CD14-positive monocyte (primary cell): ENCODE results near the gene KRTAP9-2. TPM values are rescaled to one million over a fixed set of nuclear protein-coding genes. Genes with fewer than 3 reads are reported as not detected.
"Not testable (repeated sequence)": the region's sequence is repeated elsewhere in the genome, so short reads cannot be mapped to it uniquely, and the experiment has no call there.

Experiments used
- DNase-seq, 3 donors: peaks; one replicate each; pipeline ENCODE4 v3.0.0-alpha.2; 2011 to 2022
- H2AFZ ChIP-seq: 2 replicates; pipeline ENCODE4 v1.6.0; 2012; ENCODE audit warnings: mild to moderate bottlenecking, low read depth, low read length, inconsistent platforms; ENCODE audit not compliant: insufficient read depth, poor library complexity, severe bottlenecking
- H3K27ac ChIP-seq, 2 donors: 1 replicate in 1 of 2; 2 replicates in 1 of 2; pipeline ENCODE4 v1.5.1; 2012 to 2013; ENCODE audit warnings: low read length in 2 of 2, control low read depth in 1 of 2, inconsistent platforms in 1 of 2, low read depth in 1 of 2, mild to moderate bottlenecking in 1 of 2
- H3K27me3 ChIP-seq, 2 donors: one replicate each; pipeline versions ENCODE4 v1.6.0 to v1.6.1; 2011 to 2013; ENCODE audit warnings: low read length in 2 of 2; ENCODE audit not compliant: control insufficient read depth in 2 of 2, insufficient read depth in 2 of 2
- H3K36me3 ChIP-seq, 2 donors: replicated peaks in 1 of 2; 1 replicate in 1 of 2; 2 replicates in 1 of 2; pipeline versions ENCODE4 v1.5.1 to v1.6.1; 2012 to 2013; ENCODE audit warnings: low read length in 2 of 2, control low read depth in 1 of 2, inconsistent platforms in 1 of 2, mild to moderate bottlenecking in 1 of 2; ENCODE audit not compliant: insufficient read depth in 2 of 2, control insufficient read depth in 1 of 2
- H3K4me1 ChIP-seq, 2 donors: 1 replicate in 1 of 2; 2 replicates in 1 of 2; pipeline versions ENCODE4 v1.5.1 to v1.6.1; 2012 to 2013; ENCODE audit warnings: low read length in 2 of 2, control low read depth in 1 of 2, inconsistent platforms in 1 of 2, mild to moderate bottlenecking in 1 of 2, moderate library complexity in 1 of 2; ENCODE audit not compliant: insufficient read depth in 2 of 2, control insufficient read depth in 1 of 2
- H3K4me2 ChIP-seq: replicated peaks from 2 replicates; pipeline ENCODE3; 2012; ENCODE audit warnings: low read length, moderate library complexity, mild to moderate bottlenecking; ENCODE audit not compliant: poor library complexity, severe bottlenecking; ENCODE audit errors: extremely low read depth
- H3K4me3 ChIP-seq, 3 experiments: fragments of 200-600 bp in 1 of 3; sonication (generic) in 1 of 3; replicated peaks in 1 of 3; 1 replicate in 2 of 3; 2 replicates in 1 of 3; pipeline ENCODE4 v1.5.1; 2011 to 2013; ENCODE audit warnings: low read length in 3 of 3, mild to moderate bottlenecking in 3 of 3, control low read depth in 2 of 3, low read depth in 2 of 3, inconsistent platforms in 1 of 3, moderate library complexity in 1 of 3
- H3K79me2 ChIP-seq: 2 replicates; pipeline ENCODE4 v1.6.0; 2012; ENCODE audit warnings: mild to moderate bottlenecking, control low read depth, inconsistent platforms, low read length, moderate library complexity; ENCODE audit not compliant: insufficient read depth
- H3K9ac ChIP-seq: 2 replicates; pipeline ENCODE4 v1.6.0; 2017; ENCODE audit warnings: low read length, mild to moderate bottlenecking; ENCODE audit not compliant: insufficient read depth, poor library complexity, severe bottlenecking
- H3K9me3 ChIP-seq, 2 donors: replicated peaks in 1 of 2; 1 replicate in 1 of 2; 2 replicates in 1 of 2; pipeline versions ENCODE4 v1.5.1 to v1.6.1; 2012 to 2013; ENCODE audit warnings: low read length in 2 of 2, control low read depth in 1 of 2; ENCODE audit not compliant: control insufficient read depth in 1 of 2, insufficient read depth in 1 of 2
- H4K20me1 ChIP-seq: 2 replicates; pipeline ENCODE4 v1.6.0; 2012; ENCODE audit warnings: mild to moderate bottlenecking, low read length, control low read depth, moderate library complexity; ENCODE audit not compliant: insufficient read depth
- H3K27ac Mint-ChIP-seq, 7 donors: one replicate each; pipeline ENCODE4 v1.8.0; 2020; ENCODE audit warnings: mild to moderate bottlenecking in 7 of 7, mixed read lengths in 7 of 7, moderate library complexity in 6 of 7, inconsistent platforms in 2 of 7
- H3K27me3 Mint-ChIP-seq, 3 donors: one replicate each; pipeline ENCODE4 v1.8.0; 2021 to 2022; ENCODE audit warnings: low read depth in 3 of 3, mild to moderate bottlenecking in 3 of 3, mixed read lengths in 3 of 3, moderate library complexity in 3 of 3, inconsistent platforms in 1 of 3
- H3K36me3 Mint-ChIP-seq, 2 donors: one replicate each; pipeline ENCODE4 v1.8.0; 2020; ENCODE audit warnings: mixed read lengths in 2 of 2, inconsistent platforms in 1 of 2, mild to moderate bottlenecking in 1 of 2
- H3K4me1 Mint-ChIP-seq: one replicate; pipeline ENCODE4 v1.8.0; 2020; ENCODE audit warnings: mild to moderate bottlenecking, mixed read lengths
- H3K4me3 Mint-ChIP-seq, 2 donors: one replicate each; pipeline ENCODE4 v1.8.0; 2020; ENCODE audit warnings: mild to moderate bottlenecking in 2 of 2, mixed read lengths in 2 of 2, moderate library complexity in 1 of 2
- H3K9me3 Mint-ChIP-seq, 7 donors: one replicate each; pipeline ENCODE4 v1.8.0; 2020 to 2022; ENCODE audit warnings: mixed read lengths in 7 of 7, mild to moderate bottlenecking in 6 of 7, moderate library complexity in 6 of 7, inconsistent platforms in 2 of 7
- whole genome bisulfite sequencing: methylation state at CpG from one replicate; pipeline ENCODE4 v1.1.5; 2013; ENCODE audit warnings: missing lambda C conversion rate; ENCODE audit not compliant: insufficient coverage; 5-methylcytosine and 5-hydroxymethylcytosine counted together
- intact Hi-C, 2 donors: fragments of 100-400 bp; cut with micrococcal nuclease; formaldehyde crosslinking; loops; one replicate each; pipeline versions ENCODE4 v1.15.0 to v1.15.1; 2023
- polyA plus RNA-seq, 3 donors: library from polyadenylated mRNA; depleted of rRNA in 1 of 3; unstranded in 2 of 3; stranded (reverse) in 1 of 3; fragments of 300-500 nt in 2 of 3; fragments of >200 nt in 1 of 3; fragmentation: Illumina TruSeq in 2 of 3; gene quantifications; 1 replicate in 2 of 3; 2 replicates in 1 of 3; pipeline ENCODE4 v1.2.3, GENCODE V29; 2012 to 2021
- TF ChIP-seq, protein P1 (sequence below): fragments of 200-600 bp; IDR thresholded peaks from one replicate; pipeline ENCODE4 v1.8.0; 2022; ENCODE audit warnings: antibody characterized with exemption, mild to moderate bottlenecking

KRTAP9-2 gene
- polyA plus RNA-seq, 3 donors: not detected

DNA sequence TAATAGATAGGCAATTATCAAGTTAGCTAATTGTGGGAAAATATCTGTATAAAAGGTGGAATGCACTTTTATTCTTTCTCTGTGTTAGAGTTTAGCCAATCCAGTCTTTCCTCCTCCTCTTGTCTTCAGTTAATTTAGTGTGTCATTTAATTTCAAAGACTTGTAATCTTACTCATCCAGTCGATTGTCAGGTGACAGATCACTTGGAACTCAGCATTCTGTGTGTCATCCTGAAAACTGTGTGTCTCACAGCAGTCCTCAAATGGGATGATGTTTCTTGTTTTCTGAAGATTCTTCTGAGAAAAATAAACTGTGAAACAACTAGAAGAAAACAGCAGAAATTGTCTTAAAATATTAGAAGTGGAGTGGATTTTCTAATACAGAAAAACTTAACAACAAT is 41.4 kb upstream of the KRTAP9-2 start:
- intact Hi-C loops: no loop called here
- Histone ChIP-seq H3K4me2 (no peak overlapping the region), H3K36me3 (no peaks in the 10 kb centered on the region), H3K79me2 (no peaks in the 10 kb centered on the region), H2AFZ (no peak overlapping the region), H3K4me3 (no peak overlapping the region), H3K9ac (no peak overlapping the region), H3K27ac (no peak overlapping the region), H3K9me3 (no peaks in the 10 kb centered on the region), H3K27me3 (peaks cover 0 to 3% of the 10 kb centered on the region in 2 donors), H3K4me1 (no peaks in the 10 kb centered on the region), H4K20me1 (no peaks in the 10 kb centered on the region)
- H3K27me3 Mint-ChIP-seq: peaks cover 6 to 11% (median 8%) of the 10 kb centered on the region in 3 donors
- no peak overlapping the region for H3K27ac Mint-ChIP-seq
- H3K4me1 Mint-ChIP-seq: no peaks in the 10 kb centered on the region
- no peak for DNase-seq
- peaks cover 0 to 2% (median 0%) of the 10 kb centered on the region in 7 donors for H3K9me3 Mint-ChIP-seq
- no CpG with 5 or more reads among the region's 1 CpG for WGBS
- H3K4me3 Mint-ChIP-seq: no peak overlapping the region
- TF ChIP-seq, protein P1, sequence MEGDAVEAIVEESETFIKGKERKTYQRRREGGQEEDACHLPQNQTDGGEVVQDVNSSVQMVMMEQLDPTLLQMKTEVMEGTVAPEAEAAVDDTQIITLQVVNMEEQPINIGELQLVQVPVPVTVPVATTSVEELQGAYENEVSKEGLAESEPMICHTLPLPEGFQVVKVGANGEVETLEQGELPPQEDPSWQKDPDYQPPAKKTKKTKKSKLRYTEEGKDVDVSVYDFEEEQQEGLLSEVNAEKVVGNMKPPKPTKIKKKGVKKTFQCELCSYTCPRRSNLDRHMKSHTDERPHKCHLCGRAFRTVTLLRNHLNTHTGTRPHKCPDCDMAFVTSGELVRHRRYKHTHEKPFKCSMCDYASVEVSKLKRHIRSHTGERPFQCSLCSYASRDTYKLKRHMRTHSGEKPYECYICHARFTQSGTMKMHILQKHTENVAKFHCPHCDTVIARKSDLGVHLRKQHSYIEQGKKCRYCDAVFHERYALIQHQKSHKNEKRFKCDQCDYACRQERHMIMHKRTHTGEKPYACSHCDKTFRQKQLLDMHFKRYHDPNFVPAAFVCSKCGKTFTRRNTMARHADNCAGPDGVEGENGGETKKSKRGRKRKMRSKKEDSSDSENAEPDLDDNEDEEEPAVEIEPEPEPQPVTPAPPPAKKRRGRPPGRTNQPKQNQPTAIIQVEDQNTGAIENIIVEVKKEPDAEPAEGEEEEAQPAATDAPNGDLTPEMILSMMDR: no peak
- H3K36me3 Mint-ChIP-seq: no peaks in the 10 kb centered on the region

DNA sequence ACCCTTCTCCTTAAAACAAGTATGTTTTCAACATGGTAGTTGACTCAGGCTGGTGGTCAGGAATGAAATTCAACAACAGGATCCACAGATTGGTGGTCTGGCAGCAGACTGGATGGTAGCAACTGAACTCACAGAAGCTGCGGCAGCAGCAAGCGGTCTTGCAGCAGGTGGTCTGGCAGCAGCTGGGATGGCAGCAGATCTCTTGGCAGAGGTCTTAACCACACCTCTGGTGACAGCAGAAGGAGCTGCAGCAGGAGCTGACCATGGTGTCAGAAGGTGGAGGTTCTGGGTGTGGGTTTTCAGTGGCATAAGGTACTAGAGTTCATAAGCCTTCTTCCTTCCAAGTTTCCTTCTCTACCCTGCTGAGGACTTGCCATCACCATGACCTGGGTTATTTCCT is 39.6 kb upstream of the KRTAP9-2 start:
- Mint-ChIP-seq H3K36me3 (no peaks in the 10 kb centered on the region), H3K4me1 (no peaks in the 10 kb centered on the region), H3K4me3 (no peak overlapping the region), H3K27me3 (peaks cover 8 to 15% (median 8%) of the 10 kb centered on the region in 3 donors), H3K9me3 (peaks cover 0 to 4% (median 0%) of the 10 kb centered on the region in 7 donors), H3K27ac (no peak overlapping the region)
- H3K4me1 ChIP-seq: no peaks in the 10 kb centered on the region
- no peak overlapping the region for H3K9ac ChIP-seq
- H3K9me3 ChIP-seq: no peaks in the 10 kb centered on the region
- TF ChIP-seq, protein P1: no peak
- H2AFZ ChIP-seq: no peak overlapping the region
- H3K4me3 ChIP-seq: no peak overlapping the region
- intact Hi-C loops: no loop called here
- WGBS: 94% methylated on average over 2 of the region's 2 CpGs
- H4K20me1 ChIP-seq: no peaks in the 10 kb centered on the region
- no peak overlapping the region for H3K27ac ChIP-seq
- H3K4me2 ChIP-seq: no peak overlapping the region
- no peaks in the 10 kb centered on the region for H3K36me3 ChIP-seq
- DNase-seq: no peak
- no peaks in the 10 kb centered on the region for H3K79me2 ChIP-seq
- peaks cover 0 to 3% of the 10 kb centered on the region in 2 donors for H3K27me3 ChIP-seq

DNA sequence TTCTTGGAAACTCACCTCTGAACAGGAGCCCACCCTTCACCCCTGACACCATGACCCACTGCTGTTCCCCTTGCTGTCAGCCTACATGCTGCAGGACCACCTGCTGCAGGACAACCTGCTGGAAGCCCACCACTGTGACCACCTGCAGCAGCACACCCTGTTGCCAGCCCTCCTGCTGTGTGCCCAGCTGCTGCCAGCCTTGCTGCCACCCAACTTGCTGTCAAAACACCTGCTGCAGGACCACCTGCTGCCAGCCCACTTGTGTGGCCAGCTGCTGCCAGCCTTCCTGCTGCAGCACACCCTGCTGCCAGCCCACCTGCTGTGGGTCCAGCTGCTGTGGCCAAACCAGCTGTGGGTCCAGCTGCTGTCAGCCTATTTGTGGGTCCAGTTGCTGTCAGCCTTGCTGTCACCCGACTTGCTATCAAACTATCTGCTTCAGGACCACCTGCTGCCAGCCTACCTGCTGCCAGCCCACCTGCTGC is 36.6 kb upstream of the KRTAP9-2 start, which contains the start of gene KRTAP9-1:
Gene KRTAP9-1 (plus strand): TSS at position 51 of the 482 bp plus-strand sequence. CDS start 0 bp downstream, at position 51.
- intact Hi-C loops, H3K79me2 ChIP-seq, H4K20me1 ChIP-seq, H3K4me1 Mint-ChIP-seq, H3K4me3 ChIP-seq, H3K27me3 ChIP-seq, H3K9ac ChIP-seq, H3K4me3 Mint-ChIP-seq, H3K36me3 ChIP-seq, H3K9me3 Mint-ChIP-seq, H3K4me2 ChIP-seq, H3K27ac ChIP-seq, DNase-seq, H3K9me3 ChIP-seq, H2AFZ ChIP-seq, H3K36me3 Mint-ChIP-seq, H3K4me1 ChIP-seq: not testable (repeated sequence)
- H3K27me3 Mint-ChIP-seq: peaks cover 7 to 13% (median 8%) of the 10 kb centered on the region in 3 donors
- peak within 1 kb of the TSS in 1 of 7 donors; percentile 16 for H3K27ac Mint-ChIP-seq
- 82% methylated on average over 1 of the region's 1 CpG for WGBS
